Astrocyte (in vitro differentiated cells and primary cell): ENCODE data around the gene SKA1. TPM values are rescaled to one million over a fixed set of nuclear protein-coding genes. Genes with fewer than 3 reads are reported as not detected.
A peak's percentile ranks its signal among the peaks of the same experiment; 100 is the strongest.
"Not testable (repeated sequence)": the region's sequence is repeated elsewhere in the genome, so short reads cannot be mapped to it uniquely, and the experiment has no call there.

Source experiments
- DNase-seq: peaks from one replicate; pipeline ENCODE4 v3.0.0-alpha.2; 2010; ENCODE audit warnings: low read depth
- FAIRE-seq: peaks from 2 replicates; lab custom pipeline; 2011; peaks lifted over from hg19 to GRCh38; lab: Jason Lieb, UNC
- H2AFZ ChIP-seq: 2 replicates; pipeline ENCODE4 v1.6.0; 2012; ENCODE audit warnings: low read depth, low read length, inconsistent platforms
- H3K27ac ChIP-seq: 2 replicates; pipeline ENCODE4 v1.5.1; 2011; ENCODE audit warnings: low read depth, low read length, inconsistent platforms
- H3K27me3 ChIP-seq: 2 replicates; pipeline ENCODE4 v1.6.0; 2011; ENCODE audit warnings: low read length, inconsistent platforms; ENCODE audit not compliant: insufficient read depth
- H3K36me3 ChIP-seq: 2 replicates; pipeline ENCODE4 v1.5.1; 2011; ENCODE audit warnings: low read length, inconsistent platforms; ENCODE audit not compliant: insufficient read depth
- H3K4me1 ChIP-seq: 2 replicates; pipeline ENCODE4 v1.5.1; 2011; ENCODE audit warnings: low read length, inconsistent platforms; ENCODE audit not compliant: insufficient read depth
- H3K4me2 ChIP-seq: 2 replicates; pipeline ENCODE4 v1.6.0; 2012; ENCODE audit warnings: low read length, inconsistent platforms
- H3K4me3 ChIP-seq: 2 replicates; pipeline ENCODE4 v1.5.1; 2011; ENCODE audit warnings: low read depth, mild to moderate bottlenecking, low read length, inconsistent platforms; ENCODE audit not compliant: insufficient read depth
- H3K79me2 ChIP-seq: 2 replicates; pipeline ENCODE4 v1.6.0; 2012; ENCODE audit warnings: mild to moderate bottlenecking, low read length, inconsistent platforms; ENCODE audit not compliant: insufficient read depth
- H3K9ac ChIP-seq: 2 replicates; pipeline ENCODE4 v1.6.0; 2012; ENCODE audit warnings: mild to moderate bottlenecking, low read length, inconsistent platforms
- H3K9me3 ChIP-seq: 2 replicates; pipeline ENCODE4 v1.5.1; 2012; ENCODE audit warnings: low read depth, mild to moderate bottlenecking, low read length, inconsistent platforms; ENCODE audit not compliant: insufficient read depth
- H4K20me1 ChIP-seq: 2 replicates; pipeline ENCODE4 v1.6.0; 2012; ENCODE audit warnings: low read length, inconsistent platforms; ENCODE audit not compliant: insufficient read depth
- H3K27ac Mint-ChIP-seq: one replicate; pipeline ENCODE4 v1.8.0; 2021; ENCODE audit warnings: mild to moderate bottlenecking, mixed read lengths; ENCODE audit not compliant: unreplicated experiment
- H3K27me3 Mint-ChIP-seq: one replicate; pipeline ENCODE4 v1.8.0; 2021; ENCODE audit warnings: low read depth, mixed read lengths; ENCODE audit not compliant: unreplicated experiment
- H3K36me3 Mint-ChIP-seq: one replicate; pipeline ENCODE4 v1.8.0; 2021; ENCODE audit warnings: low read depth, mixed read lengths; ENCODE audit not compliant: unreplicated experiment
- H3K4me1 Mint-ChIP-seq: one replicate; pipeline ENCODE4 v1.8.0; 2021; ENCODE audit warnings: low read depth, mixed read lengths; ENCODE audit not compliant: unreplicated experiment
- H3K4me3 Mint-ChIP-seq: one replicate; pipeline ENCODE4 v1.8.0; 2021; ENCODE audit warnings: mild to moderate bottlenecking, moderate library complexity, mixed read lengths; ENCODE audit not compliant: unreplicated experiment
- H3K9me3 Mint-ChIP-seq: one replicate; pipeline ENCODE4 v1.8.0; 2021; ENCODE audit warnings: mild to moderate bottlenecking, mixed read lengths; ENCODE audit not compliant: unreplicated experiment
- EZH2 ChIP-seq: IDR thresholded peaks from 2 replicates; pipeline ENCODE4 v1.6.1; 2012; ENCODE audit warnings: mild to moderate bottlenecking, low read length, inconsistent platforms; ENCODE audit not compliant: insufficient read depth
- total RNA-seq: library from RNA; stranded (reverse); gene quantifications from 2 replicates; pipeline ENCODE4 v1.2.1, GENCODE V29; 2021
- TF ChIP-seq, protein P1 (sequence below): IDR thresholded peaks from 2 replicates; pipeline ENCODE4 v1.5.1; 2011; ENCODE audit warnings: low read depth, mild to moderate bottlenecking, inconsistent platforms, low read length, moderate library complexity; ENCODE audit not compliant: insufficient read depth

The SKA1 gene
- total RNA-seq, 1 donor from 2014 or later, result 2.6 TPM

- no peak overlapping the region for H3K4me3 Mint-ChIP-seq
- Histone ChIP-seq H3K79me2 (no peaks in the 10 kb centered on the region), H3K4me1 (no peaks in the 10 kb centered on the region), H3K36me3 (no peaks in the 10 kb centered on the region), H3K4me3 (no peak overlapping the region), H4K20me1 (no peaks in the 10 kb centered on the region), H2AFZ (no peak overlapping the region), H3K9ac (no peak overlapping the region), H3K4me2 (no peak overlapping the region), H3K27me3 (peaks cover 5% of the 10 kb centered on the region), H3K27ac (no peak overlapping the region), H3K9me3 (no peaks in the 10 kb centered on the region)
- peaks cover 4% of the 10 kb centered on the region for H3K27me3 Mint-ChIP-seq
- no peak overlapping the region for H3K27ac Mint-ChIP-seq
- peaks cover 6% of the 10 kb centered on the region for H3K9me3 Mint-ChIP-seq
- no peak for DNase-seq
- FAIRE-seq, result no peak
- TF ChIP-seq, protein P1, sequence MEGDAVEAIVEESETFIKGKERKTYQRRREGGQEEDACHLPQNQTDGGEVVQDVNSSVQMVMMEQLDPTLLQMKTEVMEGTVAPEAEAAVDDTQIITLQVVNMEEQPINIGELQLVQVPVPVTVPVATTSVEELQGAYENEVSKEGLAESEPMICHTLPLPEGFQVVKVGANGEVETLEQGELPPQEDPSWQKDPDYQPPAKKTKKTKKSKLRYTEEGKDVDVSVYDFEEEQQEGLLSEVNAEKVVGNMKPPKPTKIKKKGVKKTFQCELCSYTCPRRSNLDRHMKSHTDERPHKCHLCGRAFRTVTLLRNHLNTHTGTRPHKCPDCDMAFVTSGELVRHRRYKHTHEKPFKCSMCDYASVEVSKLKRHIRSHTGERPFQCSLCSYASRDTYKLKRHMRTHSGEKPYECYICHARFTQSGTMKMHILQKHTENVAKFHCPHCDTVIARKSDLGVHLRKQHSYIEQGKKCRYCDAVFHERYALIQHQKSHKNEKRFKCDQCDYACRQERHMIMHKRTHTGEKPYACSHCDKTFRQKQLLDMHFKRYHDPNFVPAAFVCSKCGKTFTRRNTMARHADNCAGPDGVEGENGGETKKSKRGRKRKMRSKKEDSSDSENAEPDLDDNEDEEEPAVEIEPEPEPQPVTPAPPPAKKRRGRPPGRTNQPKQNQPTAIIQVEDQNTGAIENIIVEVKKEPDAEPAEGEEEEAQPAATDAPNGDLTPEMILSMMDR, result peak; percentile 41
- no peak for TF ChIP-seq EZH2
- no peaks in the 10 kb centered on the region for H3K4me1 Mint-ChIP-seq
- H3K36me3 Mint-ChIP-seq, result no peaks in the 10 kb centered on the region
Measured at GRCh38 chr18:50429207-50429948, 54.5 kb downstream of the SKA1 start.

GRCh38 chr18:50432915-50433314 lies 58.1 kb downstream of the SKA1 start:
- no peaks in the 10 kb centered on the region for H3K36me3 Mint-ChIP-seq
- no peak for FAIRE-seq
- TF ChIP-seq EZH2, result no peak
- TF ChIP-seq, protein P1, result no peak

DNA sequence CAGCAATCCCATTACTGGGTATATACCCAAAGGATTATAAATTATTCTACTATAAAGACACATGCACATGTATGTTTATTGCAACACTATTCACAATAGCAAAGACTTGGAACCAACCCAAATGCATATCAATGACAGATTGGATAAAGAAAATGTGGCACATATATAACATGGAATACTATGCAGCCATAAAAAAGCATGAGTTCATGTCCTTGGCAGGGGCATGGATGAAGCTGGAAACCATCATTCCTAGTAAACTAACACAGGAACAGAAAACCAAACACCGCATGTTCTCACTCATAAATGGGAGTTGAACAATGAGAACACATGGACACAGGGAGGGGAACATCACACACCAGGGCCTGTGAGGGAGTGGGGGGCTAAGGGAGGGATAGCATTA lies 61.9 kb downstream of the SKA1 start:
- H3K4me3 Mint-ChIP-seq, H3K27me3 ChIP-seq, H3K36me3 ChIP-seq, H3K27ac Mint-ChIP-seq, H3K9ac ChIP-seq, H3K27me3 Mint-ChIP-seq, H3K36me3 Mint-ChIP-seq, H3K27ac ChIP-seq, H3K9me3 Mint-ChIP-seq, H3K4me1 Mint-ChIP-seq, DNase-seq, H4K20me1 ChIP-seq, FAIRE-seq, H2AFZ ChIP-seq, H3K4me1 ChIP-seq, H3K4me2 ChIP-seq, H3K9me3 ChIP-seq, H3K79me2 ChIP-seq, H3K4me3 ChIP-seq: not testable (repeated sequence)

More at GRCh38 chr18:50432915-50433314, 58.1 kb downstream of the SKA1 start:
- Histone ChIP-seq H2AFZ (no peak overlapping the region), H3K27ac (no peak overlapping the region), H3K9me3 (no peaks in the 10 kb centered on the region), H3K4me2 (no peak overlapping the region), H3K4me3 (no peak overlapping the region), H4K20me1 (no peaks in the 10 kb centered on the region), H3K9ac (no peak overlapping the region), H3K79me2 (no peaks in the 10 kb centered on the region), H3K36me3 (no peaks in the 10 kb centered on the region), H3K27me3 (no peaks in the 10 kb centered on the region), H3K4me1 (no peaks in the 10 kb centered on the region)
- DNase-seq, result no peak
- no peak overlapping the region for H3K4me3 Mint-ChIP-seq
- H3K4me1 Mint-ChIP-seq, result no peaks in the 10 kb centered on the region
- no peak overlapping the region for H3K27ac Mint-ChIP-seq
- peaks cover 4% of the 10 kb centered on the region for H3K27me3 Mint-ChIP-seq
- H3K9me3 Mint-ChIP-seq, result no peaks in the 10 kb centered on the region
